IPS DF 19.7 (cell line): ENCODE results near the gene HAUS7.
"Not testable (repeated sequence)": the region's sequence is repeated elsewhere in the genome, so short reads cannot be mapped to it uniquely, and the experiment has no call there.

Experiments
- DNase-seq: peaks from one replicate; pipeline ENCODE4 v3.0.0-alpha.2; 2013; ENCODE audit warnings: low read depth, low spot score

Gene HAUS7

DNA sequence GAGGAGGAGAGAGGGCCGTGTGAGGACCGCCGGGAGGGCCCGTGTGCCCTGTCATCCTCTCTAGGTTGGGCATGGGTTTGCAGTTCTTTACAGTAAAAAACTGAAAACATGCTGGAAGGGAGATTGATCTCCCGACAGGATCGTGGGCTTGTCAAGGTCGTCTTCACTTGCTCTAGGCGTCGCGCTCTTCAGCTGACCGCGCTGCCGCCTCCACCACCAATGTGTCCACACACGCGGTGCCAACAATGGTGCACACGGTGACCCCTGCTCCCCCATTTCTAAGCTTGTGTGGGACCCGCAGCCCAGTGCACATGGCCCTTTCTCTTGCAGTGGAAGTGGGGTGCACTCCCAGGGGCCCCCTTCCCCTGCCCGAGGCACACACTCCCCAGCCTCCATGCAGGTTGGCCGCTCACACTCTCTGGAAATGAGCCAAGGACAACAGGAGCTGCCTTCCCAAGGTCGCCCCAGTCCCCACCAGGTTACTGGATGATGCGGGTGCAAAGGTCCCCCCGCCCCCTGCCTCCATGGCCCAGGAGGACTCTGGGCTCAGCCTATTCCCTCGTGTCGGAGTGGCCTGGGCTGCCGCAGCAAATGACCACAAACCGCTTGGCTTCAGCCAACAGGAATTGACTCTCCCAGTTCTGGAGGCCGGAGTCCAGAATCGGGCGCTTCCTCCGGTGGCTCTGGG is 60.8 kb downstream of the HAUS7 start:
- DNase-seq, result no peak

GRCh38 chrX:153408871-153409351 is 61.5 kb downstream of the HAUS7 start:
- DNase-seq, result no peak

DNA sequence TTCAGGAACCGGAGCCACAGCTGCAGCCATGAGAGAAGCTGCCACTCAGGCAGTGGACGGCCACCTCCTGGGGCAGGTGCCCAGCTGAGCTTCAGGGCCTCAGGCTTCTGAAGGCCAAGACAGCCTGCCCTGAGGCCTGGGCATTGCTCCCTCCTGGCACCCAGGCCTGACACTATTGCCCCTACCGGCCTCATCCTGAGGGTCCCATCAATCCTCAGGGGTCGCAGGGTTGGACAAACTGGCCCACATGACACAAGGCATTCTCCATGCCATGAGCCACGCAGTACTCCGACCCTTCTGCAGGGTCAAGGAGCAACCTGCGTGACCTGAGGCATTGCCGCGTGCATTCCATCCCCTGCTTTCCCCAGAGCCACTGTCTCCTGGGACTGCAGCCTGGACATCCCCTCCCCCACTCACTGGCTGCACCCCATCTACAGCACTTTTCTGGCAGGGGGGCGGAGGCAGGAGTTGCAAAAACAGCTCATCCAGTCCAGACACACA is 62.1 kb downstream of the HAUS7 start:
- no peak for DNase-seq

DNA sequence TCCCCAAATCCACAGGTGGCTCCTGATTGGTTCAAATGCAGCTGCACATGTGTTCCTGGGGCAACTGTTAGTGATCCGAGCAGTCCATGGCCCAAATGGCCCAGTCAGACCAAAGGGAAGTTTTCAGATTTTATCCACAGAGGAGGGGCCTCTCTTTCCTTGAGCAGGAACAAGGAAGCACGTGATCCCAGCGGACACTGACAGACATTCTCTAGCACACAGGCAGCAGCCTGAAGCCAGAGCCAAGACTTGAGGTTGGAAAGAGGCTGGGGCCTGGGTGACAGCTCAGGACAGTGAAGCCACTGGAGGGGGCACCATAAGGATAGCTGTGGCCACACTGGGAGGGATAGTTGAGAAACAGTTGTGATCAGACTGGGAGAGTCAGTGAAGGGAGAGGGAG is 62.6 kb downstream of the HAUS7 start:
- no peak for DNase-seq

DNA sequence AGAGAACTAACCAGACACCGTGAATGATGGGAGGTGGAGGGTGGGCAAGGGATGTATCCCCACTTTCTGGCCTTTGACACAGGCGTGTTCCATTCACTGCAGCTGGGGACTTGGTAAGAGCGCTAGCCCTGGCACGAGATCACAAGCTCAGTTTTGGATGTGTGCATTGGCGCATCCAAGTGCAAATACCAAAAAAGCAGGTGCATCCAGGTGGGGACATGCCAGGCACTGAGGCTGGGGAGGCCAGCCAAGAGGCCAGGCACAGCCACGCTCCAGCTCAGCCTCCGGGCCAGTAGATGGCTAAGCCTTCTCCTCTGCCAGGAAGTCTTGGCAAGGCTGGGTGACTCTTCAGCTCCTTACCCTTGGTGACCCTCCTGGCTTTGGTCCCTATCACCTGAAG is 63.5 kb downstream of the HAUS7 start:
- no peak for DNase-seq

- no peak for DNase-seq
Measured at GRCh38 chrX:153406011-153406410, 64.4 kb downstream of the HAUS7 start.

GRCh38 chrX:153405426-153405825 is 65.0 kb downstream of the HAUS7 start:
- DNase-seq, result no peak

GRCh38 chrX:153404333-153404732 is 66.0 kb downstream of the HAUS7 start:
- DNase-seq, result not testable (repeated sequence)

- DNase-seq, result no peak
Measured at GRCh38 chrX:153401133-153401764, 69.1 kb downstream of the HAUS7 start, which contains the start of gene PNMA6E. TSS of gene PNMA6E (minus strand) at chrX:153401350. CDS start at chrX:153398849, 2,501 bp downstream.

- DNase-seq, result no peak
Measured at GRCh38 chrX:153400146-153401132, 69.9 kb downstream of the HAUS7 start.

DNA sequence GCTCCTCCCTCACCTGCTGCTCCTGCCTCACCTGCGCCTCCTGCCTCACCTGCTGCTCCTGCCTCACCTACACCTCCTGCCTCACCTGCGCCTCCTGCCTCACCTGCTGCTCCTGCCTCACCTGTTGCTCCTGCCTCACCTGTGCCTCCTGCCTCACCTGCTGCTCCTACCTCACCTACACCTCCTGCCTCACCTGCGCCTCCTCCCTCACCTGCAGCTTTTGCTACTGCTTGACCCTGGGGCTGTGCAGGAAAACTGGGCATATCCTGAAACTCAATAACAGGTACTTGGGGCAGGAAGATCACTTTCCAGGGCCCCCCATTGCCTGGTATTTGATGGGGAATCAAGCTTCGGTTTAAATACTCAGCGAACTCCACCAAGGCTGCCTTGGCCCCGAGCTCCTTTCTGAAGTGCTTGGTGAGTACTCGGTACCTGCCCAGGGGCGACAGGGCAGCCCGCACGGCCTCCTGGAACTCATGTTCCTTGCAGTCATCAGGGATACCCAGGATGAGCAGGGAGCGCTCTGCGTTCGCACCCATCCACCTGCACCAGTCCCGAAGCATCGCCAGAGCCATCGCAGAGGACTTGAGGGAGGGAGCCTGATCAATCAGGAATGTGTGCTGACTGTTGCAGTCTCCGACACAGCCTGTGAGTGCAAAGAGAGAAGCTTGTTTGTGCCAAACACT is 72.0 kb downstream of the HAUS7 start:
- no peak for DNase-seq
